HCT116 (cell line): ENCODE data around the gene ELN. TPM values are rescaled to one million over a fixed set of nuclear protein-coding genes. Genes with fewer than 3 reads are reported as not detected.

ENCODE experiments used
- ATAC-seq: fragments of 200-7000 bp; cut with Tn5 transposase; 2 replicates; pipeline ENCODE4 v1.9.1; 2020; ENCODE audit warnings: mild to moderate bottlenecking, moderate library complexity
- BruUV-seq: library from RNA; stranded (reverse); fragments of 400-500 nt; replicated peaks from 2 replicates; lab custom pipeline; 2021; lab: Mats Ljungman, UMichigan
- CTCF ChIA-PET: fragments of 300-600 bp; sonication (Branson Sonifier 250); formaldehyde crosslinking; loops from one replicate; lab custom pipeline; 2021; ENCODE audit warnings: antibody characterized with exemption; lab: Charles Lee
- POLR2A ChIA-PET: fragments of 300-600, 350-600 bp; sonication (Branson Sonifier 250); formaldehyde crosslinking; loops from one replicate; lab custom pipeline; 2021; ENCODE audit warnings: antibody characterized with exemption; lab: Charles Lee
- RAD21 ChIA-PET, 2 experiments: fragments of 300-600 bp; sonication (Branson Sonifier 250); formaldehyde crosslinking; loops; one replicate each; lab custom pipeline; 2023; ENCODE audit warnings: low total read pairs in 2 of 2; ENCODE audit not compliant: uncharacterized antibody in 2 of 2, unreplicated experiment in 2 of 2, low non-redundant PET in 1 of 2; lab: Charles Lee
- DNase-seq: peaks from one replicate; pipeline ENCODE4 v3.0.0-alpha.2; 2010; ENCODE audit warnings: low read depth, low spot score
- H2AFZ ChIP-seq: fragments of 200-600 bp; shearing (Covaris generic), sonication (generic); 2 replicates; pipeline ENCODE4 v1.6.1; 2017; ENCODE audit warnings: low read depth, mixed run types, mixed read lengths, antibody characterized with exemption, low read length; ENCODE audit not compliant: poor library complexity, severe bottlenecking
- H3K27ac ChIP-seq: 2 replicates; pipeline ENCODE4 v1.5.1; 2012; ENCODE audit warnings: low read depth, low read length
- H3K27me3 ChIP-seq: fragments of 200-600 bp; sonication (generic); 2 replicates; pipeline ENCODE4 v1.6.1; 2016; ENCODE audit warnings: mixed run types, low read length, mixed read lengths; ENCODE audit not compliant: insufficient read depth
- H3K36me3 ChIP-seq, 2 experiments: fragments of 200-500 bp in 1 of 2; fragments of 200-600 bp in 1 of 2; sonication (Bioruptor generic) in 1 of 2; sonication (generic) in 1 of 2; 2 replicates each; pipeline versions ENCODE4 v1.5.1 to v1.6.1; 2014 to 2016; ENCODE audit warnings: low read length in 2 of 2, inconsistent platforms in 1 of 2, mixed read lengths in 1 of 2, mixed run types in 1 of 2; ENCODE audit not compliant: insufficient read depth in 2 of 2, control insufficient read depth in 1 of 2
- H3K4me1 ChIP-seq, 2 experiments: fragments of 200-600 bp in 1 of 2; sonication (generic) in 1 of 2; 2 replicates each; pipeline versions ENCODE4 v1.5.1 to v1.6.1; 2012 to 2017; ENCODE audit warnings: low read length in 2 of 2, inconsistent platforms in 1 of 2, mild to moderate bottlenecking in 1 of 2, mixed read lengths in 1 of 2, mixed run types in 1 of 2, moderate library complexity in 1 of 2; ENCODE audit not compliant: insufficient read depth in 2 of 2, control insufficient read depth in 1 of 2
- H3K4me2 ChIP-seq: fragments of 200-600 bp; sonication (generic); 2 replicates; pipeline ENCODE4 v1.6.1; 2017; ENCODE audit warnings: mixed run types, low read length, mixed read lengths
- H3K4me3 ChIP-seq, 2 experiments: fragments of 200-600 bp in 1 of 2; sonication (generic) in 1 of 2; replicated peaks in 1 of 2; 2 replicates each; pipeline ENCODE4 v1.5.1; 2011 to 2016; ENCODE audit warnings: low read length in 2 of 2, control low read depth in 1 of 2, low read depth in 1 of 2, mild to moderate bottlenecking in 1 of 2, mixed read lengths in 1 of 2, mixed run types in 1 of 2
- H3K79me2 ChIP-seq: fragments of 200-600 bp; sonication (generic); 2 replicates; pipeline ENCODE4 v1.6.1; 2017; ENCODE audit warnings: mild to moderate bottlenecking, mixed run types, low read length, moderate library complexity, mixed read lengths; ENCODE audit not compliant: insufficient read depth
- H3K9ac ChIP-seq: fragments of 200-600 bp; sonication (generic); 2 replicates; pipeline ENCODE4 v1.6.1; 2016; ENCODE audit warnings: low read length, mixed read lengths
- H3K9me2 ChIP-seq: fragments of 200-600 bp; sonication (generic), shearing (Covaris generic); 2 replicates; pipeline ENCODE4 v1.6.1; 2017; ENCODE audit warnings: mixed run types, mild to moderate bottlenecking, moderate library complexity; ENCODE audit not compliant: insufficient read depth
- H3K9me3 ChIP-seq, 2 experiments: fragments of 200-500 bp in 1 of 2; fragments of 200-600 bp in 1 of 2; sonication (Bioruptor generic) in 1 of 2; sonication (generic) in 1 of 2; 2 replicates each; pipeline ENCODE4 v1.6.1; 2014 to 2017; ENCODE audit warnings: low read length in 2 of 2, mixed read lengths in 2 of 2, inconsistent platforms in 1 of 2, low read depth in 1 of 2, mild to moderate bottlenecking in 1 of 2, mixed run types in 1 of 2, moderate library complexity in 1 of 2; ENCODE audit not compliant: control insufficient read depth in 1 of 2, insufficient read depth in 1 of 2
- H4K20me1 ChIP-seq: fragments of 200-600 bp; sonication (generic), shearing (Covaris generic); 2 replicates; pipeline ENCODE4 v1.6.1; 2017; ENCODE audit warnings: mixed run types, mild to moderate bottlenecking, moderate library complexity; ENCODE audit not compliant: insufficient read depth
- CBX3 ChIP-seq: IDR thresholded peaks from 2 replicates; pipeline ENCODE4 v1.6.1; 2012; ENCODE audit warnings: low read depth
- CEBPB ChIP-seq: IDR thresholded peaks from 2 replicates; pipeline ENCODE4 v1.6.1; 2012; ENCODE audit warnings: low read depth
- FOSL1 ChIP-seq: IDR thresholded peaks from 2 replicates; pipeline ENCODE4 v1.6.1; 2012; ENCODE audit warnings: low read depth
- RAD21 ChIP-seq: IDR thresholded peaks from 2 replicates; pipeline ENCODE4 v1.6.1; 2012; ENCODE audit warnings: low read depth, mild to moderate bottlenecking
- SP1 ChIP-seq: IDR thresholded peaks from 2 replicates; pipeline ENCODE4 v1.6.1; 2012; ENCODE audit warnings: low read depth
- intact Hi-C: fragments of 100-400 bp; cut with micrococcal nuclease; formaldehyde crosslinking; loops from 2 replicates; pipeline ENCODE4 v1.10.0; 2022
- total RNA-seq: library from RNA; stranded (reverse); gene quantifications from one replicate; pipeline ENCODE4 v1.2.1, GENCODE V29; 2021; ENCODE audit not compliant: unreplicated experiment
- TF ChIP-seq, protein P1 (sequence below), 3 experiments: fragments of 200-600 bp in 1 of 3; sonication (generic) in 1 of 3; IDR thresholded peaks in 2 of 3; conservative IDR thresholded peaks in 1 of 3; 2 replicates each; pipeline ENCODE4 v1.5.1; 2012 to 2017; ENCODE audit warnings: low read depth in 2 of 3, low read length in 2 of 3, antibody characterized with exemption in 1 of 3, borderline replicate concordance in 1 of 3, control low read depth in 1 of 3, mild to moderate bottlenecking in 1 of 3, mixed read lengths in 1 of 3, mixed run types in 1 of 3, moderate library complexity in 1 of 3; ENCODE audit not compliant: insufficient read depth in 1 of 3

Gene ELN
- total RNA-seq, 1 experiment from 2014 or later: 0.17 TPM

DNA sequence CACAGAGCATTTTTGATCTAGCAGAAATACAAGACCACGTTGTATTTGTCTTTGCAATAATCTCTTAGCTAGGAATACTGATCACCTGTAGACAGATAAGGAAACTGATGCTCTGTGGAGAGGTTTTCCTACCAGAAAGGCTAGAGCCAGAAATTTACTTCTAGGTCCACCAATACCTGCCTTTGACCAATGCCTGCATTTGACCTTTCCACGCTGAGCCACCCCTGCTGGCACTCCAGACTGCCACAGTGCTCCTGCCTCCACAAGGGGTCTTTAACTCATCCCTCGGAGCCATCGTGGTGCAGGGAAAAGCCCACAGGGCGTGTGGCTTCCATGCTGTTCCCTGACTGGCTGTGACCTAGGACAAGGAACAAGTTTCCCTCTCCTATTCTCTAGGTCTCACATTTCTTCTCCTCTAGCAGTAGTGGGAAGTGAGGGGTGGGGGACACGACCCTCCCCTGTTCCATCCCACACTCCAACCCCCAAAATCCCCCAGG, 1.5 kb upstream of the ELN start:
- DNase-seq: no peak
- H3K4me1 ChIP-seq: peaks cover 6 to 28% of the 10 kb centered on the region in 2 experiments; a peak in 3 of 4 replicates
- ChIA-PET RAD21 (interaction anchor here (0.5 to 1.4 kb wide), 7 partner anchors 135 to 374 kb away, joined by 3 to 5 read pairs (median 3); no protein-coding TSS in a partner anchor), CTCF (interaction anchor here (0.6 to 2.7 kb wide), 21 partner anchors 9 to 530 kb away, joined by 3 to 29 read pairs (median 4); partner anchors contain the start of genes ABHD11 and METTL27), POLR2A (interaction anchor here (1.0 kb wide), 1 partner anchor 24 kb away, joined by 4 read pairs; no protein-coding TSS in a partner anchor)
- peak overlapping the region; percentile 61 for H3K4me2 ChIP-seq
- no peaks in the 10 kb centered on the region for H3K79me2 ChIP-seq
- 0 out of 2 replicates have a peak, but pooled peaks cover 7% of the 10 kb centered on the region for H3K27me3 ChIP-seq
- no peaks in the 10 kb centered on the region for H4K20me1 ChIP-seq
- no peak overlapping the region for H3K27ac ChIP-seq
- H3K4me3 ChIP-seq: peak overlapping the region in 1 of 2 experiments; percentile 23; a peak in 1 of 4 replicates
- H2AFZ ChIP-seq: peak overlapping the region; percentile 87
- no peaks in the 10 kb centered on the region for H3K9me3 ChIP-seq
- no TSS peak for BruUV-seq
- H3K36me3 ChIP-seq: no peaks in the 10 kb centered on the region
- ATAC-seq: peak; percentile 65
- intact Hi-C loops: loop anchor here (1.0 kb wide), 1 partner anchor 160 kb away; no protein-coding TSS in a partner anchor
- H3K9me2 ChIP-seq: no peaks in the 10 kb centered on the region
- H3K9ac ChIP-seq: no peak overlapping the region
- TF ChIP-seq SP1: no peak
- no peak for TF ChIP-seq CBX3
- TF ChIP-seq FOSL1: no peak

DNA sequence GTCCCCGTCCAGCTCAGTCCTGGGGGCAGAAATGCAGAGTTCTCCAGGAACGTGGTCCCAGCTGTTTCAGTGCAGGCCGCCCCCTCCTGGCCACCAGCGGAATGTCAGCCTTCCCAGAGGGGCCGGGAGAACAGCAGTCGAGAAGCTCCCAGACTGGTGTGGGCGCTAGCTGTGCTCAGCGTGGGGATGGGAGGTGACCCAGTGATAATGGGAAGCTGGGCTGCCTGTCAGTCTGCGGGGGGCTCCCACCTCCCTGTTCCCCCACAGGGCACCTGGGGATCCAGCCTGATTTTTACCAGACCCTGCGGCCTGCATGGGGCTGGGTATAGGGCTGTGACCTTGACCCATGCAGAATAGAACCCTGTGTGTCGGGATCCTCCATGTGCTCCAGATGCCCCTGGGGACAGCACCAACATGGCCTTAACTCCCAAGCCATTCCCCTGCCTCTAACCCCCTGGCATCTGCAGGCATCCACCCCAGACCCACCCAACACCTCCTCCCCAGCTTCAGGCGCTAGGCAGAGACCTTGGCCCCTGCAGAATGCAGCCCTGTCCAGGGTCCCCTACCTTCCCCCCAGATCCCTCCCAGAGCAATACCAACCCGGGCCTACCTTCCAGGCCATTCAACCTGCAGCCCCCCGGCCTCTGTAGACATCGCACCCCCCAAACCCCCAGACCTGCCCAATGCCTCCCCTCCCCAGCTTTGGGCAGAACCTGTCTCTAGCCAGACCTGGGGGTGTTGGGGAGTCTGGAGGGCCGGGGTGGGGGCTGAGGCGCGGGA, 880 bp upstream of the ELN start:
- POLR2A ChIA-PET: interaction anchor here (1.0 to 1.2 kb wide), 2 partner anchors 24 to 185 kb away, joined by 3 to 4 read pairs; partner anchors contain the start of gene METTL27
- peak; percentile 88 for TF ChIP-seq RAD21
- TF ChIP-seq, protein P1, sequence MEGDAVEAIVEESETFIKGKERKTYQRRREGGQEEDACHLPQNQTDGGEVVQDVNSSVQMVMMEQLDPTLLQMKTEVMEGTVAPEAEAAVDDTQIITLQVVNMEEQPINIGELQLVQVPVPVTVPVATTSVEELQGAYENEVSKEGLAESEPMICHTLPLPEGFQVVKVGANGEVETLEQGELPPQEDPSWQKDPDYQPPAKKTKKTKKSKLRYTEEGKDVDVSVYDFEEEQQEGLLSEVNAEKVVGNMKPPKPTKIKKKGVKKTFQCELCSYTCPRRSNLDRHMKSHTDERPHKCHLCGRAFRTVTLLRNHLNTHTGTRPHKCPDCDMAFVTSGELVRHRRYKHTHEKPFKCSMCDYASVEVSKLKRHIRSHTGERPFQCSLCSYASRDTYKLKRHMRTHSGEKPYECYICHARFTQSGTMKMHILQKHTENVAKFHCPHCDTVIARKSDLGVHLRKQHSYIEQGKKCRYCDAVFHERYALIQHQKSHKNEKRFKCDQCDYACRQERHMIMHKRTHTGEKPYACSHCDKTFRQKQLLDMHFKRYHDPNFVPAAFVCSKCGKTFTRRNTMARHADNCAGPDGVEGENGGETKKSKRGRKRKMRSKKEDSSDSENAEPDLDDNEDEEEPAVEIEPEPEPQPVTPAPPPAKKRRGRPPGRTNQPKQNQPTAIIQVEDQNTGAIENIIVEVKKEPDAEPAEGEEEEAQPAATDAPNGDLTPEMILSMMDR (IDR thresholded peaks at IDR 0.05 in 2 of 3, conservative IDR thresholded peaks at IDR 0.05 in 1 of 3; ENCODE audit: borderline replicate concordance in 1 of 3, insufficient read depth in 1 of 3, low read depth in 2 of 3, low read length in 2 of 3): peak; percentile 84 to 98 (median 97)
- TF ChIP-seq CEBPB: no peak
- no peak overlapping the region for H3K9ac ChIP-seq

More for the DNA sequence above, 880 bp upstream of the ELN start:
- H3K9me3 ChIP-seq: no peaks in the 10 kb centered on the region
- ChIA-PET RAD21 (interaction anchor here (0.5 to 1.4 kb wide), 8 partner anchors 40 to 374 kb away, joined by 3 to 5 read pairs (median 3); no protein-coding TSS in a partner anchor), CTCF (interaction anchor here (0.5 to 2.7 kb wide), 27 partner anchors 10 to 530 kb away, joined by 3 to 29 read pairs (median 4); partner anchors contain the start of genes ABHD11 and METTL27)
- H2AFZ ChIP-seq: peak overlapping the region; percentile 87
- DNase-seq (peak; percentile 31), ATAC-seq (peak; percentile 83)
- H4K20me1 ChIP-seq: no peaks in the 10 kb centered on the region
- H3K4me3 ChIP-seq: peak overlapping the region in 1 of 2 experiments; percentile 23; a peak in 1 of 4 replicates
- H3K79me2 ChIP-seq: no peaks in the 10 kb centered on the region
- H3K4me2 ChIP-seq: peak overlapping the region; percentile 61
- H3K9me2 ChIP-seq: no peaks in the 10 kb centered on the region
- no peak overlapping the region for H3K27ac ChIP-seq
- BruUV-seq: no TSS peak
- intact Hi-C loops: loop anchor here (1.0 kb wide), 1 partner anchor 161 kb away; no protein-coding TSS in a partner anchor
- 0 out of 2 replicates have a peak, but pooled peaks cover 7% of the 10 kb centered on the region for H3K27me3 ChIP-seq
- H3K4me1 ChIP-seq: peaks cover 6 to 28% of the 10 kb centered on the region in 2 experiments; a peak in 3 of 4 replicates
- no peaks in the 10 kb centered on the region for H3K36me3 ChIP-seq
